ENCODE measurements around the gene LAMB3.
A peak's percentile ranks its signal among the peaks of the same experiment; 100 is the strongest.

LAMB3 gene

DNA sequence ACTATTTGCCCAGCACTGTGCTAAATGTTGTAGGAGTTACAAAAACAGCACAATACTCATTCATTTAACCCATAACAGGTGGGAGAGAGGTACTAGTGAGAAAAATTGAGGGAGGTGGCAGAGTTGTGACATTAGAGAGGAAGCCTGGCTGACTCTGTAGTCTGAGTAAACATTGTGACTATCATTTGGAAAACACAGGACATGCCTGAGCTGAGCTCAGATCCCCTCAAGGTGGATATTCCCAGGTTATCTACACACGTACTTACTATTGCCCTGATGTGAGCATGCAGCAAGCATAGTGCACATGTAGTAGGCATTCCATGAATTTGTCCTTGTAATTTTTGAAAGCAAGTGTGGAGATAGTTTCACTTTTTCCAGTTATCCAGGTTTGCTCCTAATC, 57.8 kb downstream of the LAMB3 start:
- DNase-seq, result no peak

- DNase-seq, result no peak
These were observed 58.5 kb downstream of the LAMB3 start for GRCh38 chr1:209593747-209594146.

DNA sequence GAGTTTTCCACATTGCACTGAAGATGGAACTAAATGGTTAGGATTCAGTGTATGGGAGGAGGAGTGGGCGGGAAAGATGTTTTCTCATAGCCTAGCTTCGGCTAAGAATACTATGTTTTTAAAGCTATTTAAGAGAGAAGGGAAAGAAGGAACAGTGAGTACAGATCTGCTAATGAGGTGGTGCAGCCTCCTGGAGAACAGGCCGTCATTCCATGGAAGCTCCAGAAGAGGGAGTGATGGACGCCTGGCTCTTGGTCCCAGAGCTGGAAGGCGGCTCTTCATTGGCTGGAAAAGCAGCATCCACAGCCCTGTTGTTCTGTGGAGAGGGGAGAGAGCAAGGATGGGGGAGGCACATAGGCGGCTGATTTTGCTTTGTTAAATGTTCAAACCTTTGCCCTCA, 61.8 kb downstream of the LAMB3 start:
- no peak for DNase-seq

DNA sequence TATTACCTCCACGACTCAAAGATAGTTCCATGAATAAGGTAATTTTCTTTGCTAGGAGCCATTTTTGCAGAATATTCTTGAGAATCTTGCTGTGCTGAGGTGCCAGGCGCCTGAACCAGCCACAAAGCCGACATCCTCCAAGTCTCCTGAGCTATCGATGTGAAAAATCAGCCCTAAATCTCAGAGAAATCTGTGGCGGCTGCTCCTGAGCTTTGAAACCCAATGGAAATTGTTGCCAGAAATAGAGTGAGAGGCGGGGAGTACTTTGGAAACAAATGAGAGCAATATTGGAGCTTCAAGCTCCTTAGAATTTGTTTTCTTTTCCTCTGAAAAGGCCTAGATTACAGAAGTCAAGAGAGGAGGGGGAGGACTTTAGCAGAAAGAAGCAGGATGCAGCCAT, 62.4 kb downstream of the LAMB3 start:
- no peak for DNase-seq

DNA sequence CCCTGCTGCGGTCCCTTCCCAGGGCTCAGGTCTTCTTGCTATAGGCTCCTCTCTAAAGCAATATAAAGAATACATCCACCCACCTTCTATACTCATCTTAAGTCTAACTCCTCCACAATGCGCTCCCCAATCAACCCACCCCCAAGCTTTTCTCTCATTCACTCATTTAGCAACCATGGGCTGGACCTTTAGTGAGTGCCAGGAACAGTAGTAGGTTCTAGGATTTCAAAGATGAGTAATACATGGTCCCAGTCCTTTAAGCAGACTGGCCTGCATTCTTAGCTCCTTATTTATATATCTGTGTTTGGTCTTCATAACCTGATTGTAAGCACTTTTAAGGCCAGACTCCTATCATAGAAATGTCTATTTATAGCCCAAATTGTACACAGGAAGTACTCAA, 62.8 kb downstream of the LAMB3 start:
- DNase-seq, result no peak

DNA sequence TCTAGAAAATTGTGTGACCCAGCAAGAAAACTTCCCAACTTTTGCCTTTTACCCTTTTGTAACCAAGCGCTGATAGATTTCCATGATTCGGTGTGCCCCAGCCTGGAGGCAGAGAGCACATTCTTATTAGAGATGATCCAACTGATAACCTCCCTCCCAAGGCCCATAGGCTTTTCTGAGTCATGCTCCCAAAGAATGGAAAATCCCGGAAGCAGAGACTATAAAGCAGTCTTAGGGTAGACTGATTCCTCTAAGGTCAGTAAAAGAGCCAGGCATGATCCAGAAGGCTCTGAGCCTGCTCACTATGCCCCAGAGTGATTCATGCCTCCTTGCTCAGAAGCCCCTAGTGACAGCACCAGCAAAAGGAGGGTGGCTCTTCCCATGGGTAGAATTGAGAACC, 64.4 kb downstream of the LAMB3 start:
- DNase-seq, result no peak

DNA sequence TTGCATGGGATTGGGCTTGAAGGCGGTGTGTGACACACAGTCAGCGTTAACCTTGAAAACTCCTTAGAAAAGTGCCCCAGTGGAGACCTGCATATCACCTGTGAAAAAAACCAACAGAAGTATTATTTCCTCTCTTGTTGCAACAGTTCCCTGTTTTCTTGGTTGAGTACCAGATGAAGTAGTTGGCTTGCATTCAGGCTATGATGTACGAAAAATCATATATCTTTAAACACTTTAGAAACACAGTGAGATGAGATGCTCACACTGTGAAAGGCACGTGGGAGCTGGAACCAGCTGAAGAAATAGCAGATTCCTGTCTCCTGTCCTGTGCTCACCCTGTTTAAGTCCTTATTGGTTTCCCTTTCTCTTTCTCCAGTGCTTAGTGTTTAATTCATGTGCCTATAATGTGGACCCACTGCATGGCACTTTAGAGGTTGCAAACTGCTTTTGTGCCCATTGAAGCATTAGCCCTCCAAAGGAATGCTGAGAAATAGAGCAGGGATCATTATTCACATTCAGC, 65.9 kb downstream of the LAMB3 start:
- no peak for DNase-seq

GRCh38 chr1:209585672-209586071, 66.6 kb downstream of the LAMB3 start:
- DNase-seq, result peak in 1 of 2 experiments; percentile 53

- no peak for DNase-seq
These were observed 67.0 kb downstream of the LAMB3 start for GRCh38 chr1:209585197-209585596.

DNA sequence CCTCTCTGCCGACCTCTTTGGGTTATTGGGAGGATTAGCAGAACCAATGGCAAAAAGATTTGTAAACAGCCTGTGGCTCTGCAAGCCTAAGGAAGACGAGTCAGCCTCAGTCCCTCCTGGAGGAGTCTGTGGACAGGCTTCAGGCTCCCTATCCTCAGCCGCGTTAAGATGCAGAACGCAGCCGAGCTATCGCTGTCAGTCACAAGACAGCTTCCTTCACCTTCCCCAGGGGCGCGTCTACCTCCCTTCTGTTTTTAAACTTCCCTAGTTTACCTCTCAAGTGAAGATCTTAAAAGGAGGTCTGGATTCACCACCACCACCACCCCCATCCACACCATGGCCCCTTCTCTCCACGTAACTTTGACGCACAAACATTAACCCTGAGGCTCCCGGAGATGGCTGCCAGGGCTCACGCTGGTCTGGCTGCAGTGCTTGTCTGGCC, 68.0 kb downstream of the LAMB3 start:
- no peak for DNase-seq

DNA sequence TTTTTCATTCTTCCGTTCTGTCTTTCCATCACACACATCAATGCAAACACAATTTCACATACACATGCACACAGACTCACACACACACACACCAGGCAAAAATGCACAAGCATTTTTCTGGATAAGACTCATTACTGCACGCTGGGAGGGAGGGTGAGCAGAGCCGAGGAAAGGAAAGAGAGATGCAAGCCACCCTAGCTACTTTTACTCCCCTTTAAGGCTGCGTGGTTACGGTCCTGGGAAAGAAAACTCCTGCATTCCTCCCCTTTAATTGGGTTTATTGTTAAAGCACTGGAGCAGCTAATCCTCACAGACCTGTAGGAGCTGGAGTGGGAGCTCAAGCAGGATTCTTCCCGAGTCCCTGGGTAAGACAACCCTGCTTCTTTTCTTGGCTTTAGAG, 68.8 kb downstream of the LAMB3 start, which contains the start of gene CAMK1G:
Gene CAMK1G (plus strand): TSS at position 307 of the 400 bp plus-strand sequence. CDS start 11,270 bp downstream, outside the sequence.
- peak in 1 of 2 experiments; percentile 19 for DNase-seq

GRCh38 chr1:209580577-209580976, 71.6 kb downstream of the LAMB3 start:
- no peak for DNase-seq

DNA sequence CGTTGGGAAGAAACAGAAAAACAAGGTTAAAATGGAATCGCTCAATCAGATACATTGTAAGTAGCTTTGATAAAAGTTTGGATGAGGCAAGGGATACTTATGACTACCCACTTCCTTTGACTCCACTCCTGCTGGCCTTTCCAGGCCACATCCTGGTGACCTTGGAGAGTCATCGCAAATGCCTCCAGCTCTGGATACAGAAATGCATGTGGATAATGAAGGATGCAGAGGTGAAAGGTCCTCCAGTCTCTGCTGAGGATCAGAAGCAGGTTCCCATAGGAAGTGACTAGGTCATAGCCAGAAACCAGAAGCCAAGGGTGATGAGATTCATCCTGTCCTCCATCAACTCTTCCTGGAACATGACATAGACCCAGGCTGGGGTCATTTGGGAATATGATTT, 74.9 kb downstream of the LAMB3 start:
- no peak for DNase-seq

GRCh38 chr1:209576392-209577197, 75.6 kb downstream of the LAMB3 start:
- peak; percentile 80 to 86 for DNase-seq

DNA sequence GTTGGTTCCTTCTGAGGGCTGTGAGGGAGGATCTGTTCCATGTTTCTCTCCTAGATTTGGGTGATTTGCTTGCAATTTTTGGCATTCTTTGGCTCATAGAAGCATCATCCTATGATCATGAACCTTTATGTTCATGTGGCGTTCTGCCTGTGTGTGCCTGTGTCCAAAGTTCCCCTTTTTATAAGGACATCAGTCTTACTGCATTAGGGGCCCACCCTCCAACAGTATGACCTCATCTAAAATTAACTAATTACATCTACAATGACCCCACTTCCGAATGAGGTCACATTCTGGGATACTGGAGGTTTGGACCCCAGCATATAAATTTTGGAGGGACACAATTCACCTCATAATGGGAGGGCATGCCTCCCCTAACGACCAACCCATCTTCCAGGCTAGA, 81.5 kb downstream of the LAMB3 start:
- no peak for DNase-seq

GRCh38 chr1:209569455-209570207, 82.6 kb downstream of the LAMB3 start:
- peak; percentile 74 to 87 for DNase-seq

GRCh38 chr1:209567698-209568175, 84.5 kb downstream of the LAMB3 start:
- no peak for DNase-seq

DNA sequence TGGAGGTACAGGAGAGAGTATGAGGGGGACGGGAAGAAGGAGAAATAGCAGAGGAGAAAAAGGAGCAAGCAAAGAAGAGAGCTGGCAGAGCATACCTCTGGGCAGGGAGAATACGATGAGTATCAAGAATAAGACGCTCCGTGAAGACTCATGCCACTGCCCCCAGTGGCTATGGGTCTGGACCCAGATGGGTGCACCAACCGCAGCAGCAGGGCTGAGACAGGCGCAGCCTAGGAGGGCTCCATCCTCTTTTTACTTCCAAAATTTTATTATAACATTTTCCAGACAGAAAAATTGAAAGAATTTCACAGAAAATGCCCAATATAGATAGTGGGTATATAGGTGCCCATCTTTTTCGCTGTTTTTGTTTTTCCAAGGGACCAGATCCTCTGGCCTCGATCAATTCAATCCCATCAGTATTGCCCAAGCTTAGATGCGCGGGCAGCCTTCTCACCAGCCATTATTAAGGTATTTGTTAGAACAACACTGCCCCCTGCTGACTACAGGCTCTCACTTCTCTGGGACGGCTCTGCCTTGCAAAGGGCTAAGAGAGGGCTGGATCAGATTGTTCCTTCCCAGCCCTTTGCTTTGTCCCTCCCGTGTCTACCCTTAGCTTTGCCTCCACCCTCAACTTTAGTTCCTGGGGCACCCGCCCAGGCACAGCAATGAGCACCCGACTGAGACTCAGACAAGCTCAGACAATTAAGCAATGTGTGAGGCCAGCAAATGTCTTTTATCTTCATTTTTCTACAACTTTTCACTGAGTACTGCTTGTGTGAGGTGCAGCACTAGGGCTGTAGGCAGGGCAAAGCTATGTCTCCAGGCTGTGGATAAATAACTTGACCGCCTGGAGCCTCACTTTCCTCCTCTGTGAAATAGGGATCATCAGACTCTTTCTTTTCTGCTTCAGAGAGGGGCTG, 86.2 kb downstream of the LAMB3 start:
- DNase-seq, result peak; percentile 98
